Suppressor macrophage treated with lipopolysaccharide for 4 hours (primary cell): ENCODE measurements around the gene UNC5A.

Source experiments
- DNase-seq: peaks from one replicate; pipeline ENCODE4 v3.0.0-alpha.2; 2020

Gene UNC5A

DNA sequence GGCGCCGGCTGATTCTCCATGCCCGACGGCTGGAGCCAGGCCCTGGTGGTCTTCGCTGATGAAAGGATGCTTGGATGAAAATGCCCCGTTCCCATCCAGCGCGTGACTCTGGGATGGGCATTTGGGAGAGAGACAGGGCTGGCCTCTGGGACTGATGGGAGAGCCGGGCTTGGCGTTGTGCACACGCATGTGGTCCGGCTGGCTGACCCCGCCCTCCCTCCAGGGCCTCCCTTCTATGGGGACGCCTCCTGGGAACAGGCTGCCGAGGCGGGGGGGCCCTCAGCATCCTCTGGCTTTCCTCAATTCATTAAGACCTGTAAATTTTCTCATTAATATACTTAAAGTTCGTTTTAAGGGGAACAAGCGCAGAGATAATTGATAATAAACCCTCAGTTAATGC is 36.8 kb downstream of the UNC5A start:
- DNase-seq: no peak

DNA sequence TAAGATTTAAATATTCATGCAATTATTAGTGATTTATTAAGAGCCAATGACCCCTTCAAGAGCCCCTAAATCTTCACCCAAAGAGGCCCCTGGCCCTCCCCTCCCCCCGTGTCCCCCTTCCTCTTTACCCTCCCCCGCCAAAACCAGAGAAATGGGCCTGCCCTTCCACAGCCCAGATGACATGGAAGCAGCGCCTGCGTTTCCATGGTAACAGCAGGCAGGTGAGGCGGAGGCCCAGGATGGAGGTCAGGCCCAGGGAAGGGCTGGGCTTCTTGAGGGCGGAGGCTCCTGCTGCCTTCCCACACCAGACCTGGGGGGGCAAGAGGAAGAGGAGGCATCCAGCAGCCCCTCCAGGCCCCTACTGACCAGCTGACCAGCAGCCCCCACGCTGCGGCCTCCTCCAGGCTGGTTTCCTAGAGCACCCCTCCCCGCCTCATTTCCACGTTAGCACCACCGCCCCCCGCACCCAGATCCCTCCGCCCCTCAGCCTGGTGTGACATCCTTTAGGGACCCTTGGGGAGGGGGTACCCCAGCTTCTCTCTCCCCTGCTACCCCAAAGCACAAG is 37.4 kb downstream of the UNC5A start:
- no peak for DNase-seq

DNA sequence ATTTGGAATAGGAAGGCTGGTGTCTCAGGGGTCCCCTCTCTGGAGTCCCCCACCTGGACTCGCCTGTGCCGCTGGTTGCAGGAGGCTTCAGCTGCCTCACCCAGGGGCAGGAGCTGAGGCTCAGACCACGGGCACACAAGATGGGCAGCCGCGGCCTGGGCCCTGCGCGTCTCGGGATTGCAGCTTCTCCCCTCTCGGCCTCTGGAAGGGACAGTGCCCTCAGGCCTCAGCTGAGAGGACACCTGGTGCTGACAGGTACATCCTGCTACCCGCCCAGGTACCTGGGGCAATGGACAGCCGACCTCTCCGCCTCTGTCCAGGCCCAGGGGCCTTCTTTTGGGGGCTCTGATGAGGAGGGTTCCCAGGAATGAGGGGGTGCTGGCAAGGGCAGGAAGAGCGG is 38.3 kb downstream of the UNC5A start:
- no peak for DNase-seq

DNA sequence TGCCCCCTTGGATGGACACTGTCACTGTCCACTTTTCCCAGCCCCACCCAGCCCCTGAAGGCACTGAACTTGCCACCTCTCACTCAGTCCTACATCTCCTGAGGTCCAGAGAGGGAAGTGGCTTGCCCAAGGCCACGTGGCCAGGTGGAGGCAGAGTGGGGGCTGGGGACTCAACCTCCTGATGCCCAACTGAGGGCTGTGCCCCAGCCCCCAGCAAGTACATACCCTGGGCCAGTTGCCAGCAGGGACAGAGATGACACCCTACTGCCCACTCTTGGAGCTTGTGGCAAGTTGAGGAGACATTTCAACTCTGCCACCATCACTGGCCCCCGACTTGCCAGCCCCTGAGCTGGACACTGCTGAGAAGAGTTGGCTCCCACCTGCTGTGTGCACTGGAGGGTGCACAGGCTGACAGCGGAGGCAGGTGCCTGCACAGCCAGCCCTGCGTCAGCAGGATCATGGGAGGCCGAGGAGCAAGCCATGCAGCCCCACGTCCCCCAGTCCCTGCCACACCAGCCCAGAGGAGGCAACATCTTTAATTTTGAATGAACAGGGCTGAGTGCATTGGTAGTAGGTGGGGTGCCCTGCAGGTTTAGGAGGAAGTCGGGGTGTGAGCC is 39.4 kb downstream of the UNC5A start:
- no peak for DNase-seq

DNA sequence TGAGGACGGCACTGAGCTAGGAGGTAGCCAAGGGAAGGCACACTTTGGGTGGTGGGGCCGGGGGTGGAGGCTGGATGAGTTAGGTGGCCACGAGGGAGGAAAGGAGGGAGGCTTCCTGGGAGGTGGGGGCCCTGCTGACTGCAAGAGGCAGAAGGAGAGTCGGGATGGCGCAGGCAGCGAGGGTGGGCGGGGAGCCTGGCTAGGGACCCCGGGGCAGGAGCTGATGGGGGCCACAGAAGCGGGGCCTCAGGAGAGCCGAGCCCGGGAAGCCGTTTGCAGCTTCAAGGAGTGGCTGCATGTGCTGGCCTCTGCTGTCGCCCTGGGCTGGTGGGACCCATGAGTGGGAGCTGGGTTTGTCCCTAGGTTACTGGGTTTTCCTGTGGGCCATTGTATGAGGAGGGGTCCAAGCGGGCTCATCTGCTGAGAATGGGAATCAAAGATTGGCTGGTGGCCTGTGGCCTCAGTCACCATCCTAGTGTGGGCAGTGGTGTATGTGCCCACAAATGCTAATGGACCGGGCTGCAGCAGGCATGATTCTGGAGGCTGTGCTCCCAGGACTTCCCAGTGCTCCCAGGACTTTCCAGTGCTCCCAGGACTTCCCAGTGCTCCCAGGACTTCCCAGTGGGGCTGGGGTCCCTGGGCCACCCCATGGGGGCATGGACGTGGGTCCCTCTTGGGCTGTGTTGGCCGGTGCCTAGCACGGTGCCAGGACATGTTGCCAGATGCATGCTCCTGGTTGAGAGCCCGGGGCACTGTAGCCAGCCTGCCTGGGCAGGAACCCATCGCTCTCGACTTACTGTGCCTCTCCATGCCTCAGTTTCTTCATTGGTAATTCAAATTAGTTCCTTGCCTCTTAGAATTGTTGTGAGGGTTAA is 40.2 kb downstream of the UNC5A start:
- DNase-seq: no peak

DNA sequence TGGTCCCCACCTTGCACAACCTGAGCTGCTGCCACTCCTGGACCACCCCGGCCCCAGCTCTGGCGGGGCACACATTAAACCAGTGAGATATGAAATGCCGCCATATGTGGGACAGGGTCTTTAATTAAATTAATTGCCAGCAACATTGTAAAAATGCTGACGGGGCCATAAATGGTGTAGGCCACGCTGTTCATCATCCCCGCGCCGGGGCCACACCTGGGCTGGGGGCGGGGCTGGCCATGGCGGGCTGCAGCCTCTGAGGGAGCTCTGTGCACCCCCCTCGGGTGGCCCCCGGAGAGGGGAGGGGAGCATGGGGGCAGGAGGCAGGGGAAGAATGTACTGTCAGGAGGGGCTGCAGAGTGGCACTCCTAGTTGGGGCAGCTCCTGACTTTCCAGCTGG is 41.0 kb downstream of the UNC5A start:
- DNase-seq: no peak

DNA sequence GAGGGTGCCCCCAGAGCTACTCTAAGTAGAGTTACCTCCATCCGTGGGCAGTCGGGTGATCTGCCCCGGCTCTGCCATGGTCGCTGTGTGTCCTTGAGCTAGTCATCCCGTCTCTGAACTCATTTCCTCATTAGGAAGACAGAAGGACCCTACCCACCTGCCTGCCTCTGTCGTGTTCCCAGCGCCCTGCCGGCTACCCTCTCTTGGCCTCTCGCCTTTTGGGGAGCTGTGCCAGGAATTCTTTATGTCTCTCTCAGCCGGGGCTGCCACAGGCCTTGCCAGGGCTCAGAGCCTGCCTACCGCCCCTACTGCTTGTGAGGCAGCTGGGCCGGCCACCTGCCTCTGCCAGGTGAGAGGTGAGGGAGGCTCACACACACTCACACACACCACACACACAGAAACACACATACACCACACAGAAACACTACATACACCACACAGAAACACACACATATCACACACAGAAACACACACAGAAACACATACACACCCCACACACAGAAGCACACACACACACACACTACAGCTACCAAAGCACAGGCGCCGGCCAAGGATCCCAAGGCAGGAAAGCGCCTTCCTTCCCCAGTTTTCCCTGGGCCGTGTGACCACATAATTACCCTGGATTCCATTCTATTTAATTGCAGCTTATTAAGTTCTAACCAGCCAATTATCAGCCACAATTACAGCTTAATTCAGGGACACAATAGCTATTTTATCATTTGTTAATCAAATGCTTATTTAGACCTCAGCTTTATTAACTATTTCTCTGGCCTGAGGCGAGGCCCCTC is 41.7 kb downstream of the UNC5A start:
- DNase-seq: no peak

DNA sequence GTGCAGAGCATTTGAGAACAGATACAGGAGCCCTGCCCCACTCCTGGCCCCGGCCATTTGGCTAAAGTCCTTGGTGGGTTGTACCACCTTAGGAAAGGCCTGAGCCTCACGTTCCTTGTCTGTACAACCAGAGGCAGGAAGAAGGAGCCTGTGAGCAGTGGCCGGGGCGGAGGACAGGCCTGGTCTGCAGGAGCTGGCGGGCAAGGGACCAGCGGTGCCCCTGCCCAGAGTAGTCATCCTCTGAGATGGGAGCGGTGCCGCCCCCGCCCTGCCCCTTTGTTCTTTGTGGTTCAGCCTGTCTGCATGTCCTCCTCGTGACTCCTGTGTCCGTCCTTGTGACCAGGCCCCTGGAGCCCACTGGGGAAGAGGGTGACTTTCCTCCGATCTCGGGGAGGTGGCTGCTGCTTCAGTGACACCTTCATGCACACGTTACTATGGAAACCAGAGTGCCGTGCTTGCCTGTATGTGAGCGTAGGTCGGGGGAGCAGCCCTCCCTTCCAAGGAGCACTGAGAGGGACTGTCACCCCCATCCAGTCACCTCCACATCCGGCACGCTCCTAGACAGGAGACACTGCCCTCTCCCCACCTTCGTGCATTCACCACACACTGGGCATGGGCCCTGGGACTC is 42.9 kb downstream of the UNC5A start:
- no peak for DNase-seq

DNA sequence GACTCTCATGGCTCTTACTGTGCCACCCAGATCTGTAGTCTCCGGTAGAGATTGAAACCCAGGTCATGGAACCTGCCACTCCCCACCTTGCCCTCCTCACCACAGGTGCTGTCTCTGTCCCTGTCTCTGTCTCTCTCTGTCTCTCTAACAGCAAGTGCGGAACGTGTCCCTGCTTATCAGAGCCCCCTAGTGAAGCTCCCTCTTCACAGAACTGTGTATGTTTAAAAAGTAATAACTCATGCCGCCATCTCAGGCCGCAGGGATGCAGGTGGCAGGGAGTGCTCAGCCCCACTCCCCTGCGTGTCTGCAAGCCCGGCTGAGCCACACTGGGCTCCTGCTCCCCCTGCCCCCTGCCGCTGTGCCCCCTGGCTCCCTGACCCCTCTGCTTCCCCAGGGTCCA is 43.8 kb downstream of the UNC5A start:
- no peak for DNase-seq

DNA sequence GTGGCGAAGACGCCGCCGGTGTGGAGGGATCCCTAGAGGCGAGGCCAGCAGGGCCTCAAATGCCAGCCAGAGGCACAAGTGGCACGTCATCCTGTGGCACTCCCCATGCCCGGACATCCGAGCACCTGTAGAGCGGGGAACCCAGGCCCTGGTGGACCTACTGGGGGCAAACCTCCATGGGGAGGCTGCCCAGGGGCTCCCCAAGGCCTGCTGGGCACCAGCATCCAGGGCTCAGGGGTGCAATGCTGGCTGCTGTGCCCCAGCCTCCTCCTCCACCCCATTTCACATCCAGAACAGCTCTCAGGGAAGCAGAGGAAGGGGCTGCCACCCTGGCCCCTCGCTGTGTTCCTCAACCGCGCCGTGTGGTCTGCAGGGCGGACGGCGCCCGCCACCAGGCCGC is 45.2 kb downstream of the UNC5A start:
- DNase-seq: no peak

DNA sequence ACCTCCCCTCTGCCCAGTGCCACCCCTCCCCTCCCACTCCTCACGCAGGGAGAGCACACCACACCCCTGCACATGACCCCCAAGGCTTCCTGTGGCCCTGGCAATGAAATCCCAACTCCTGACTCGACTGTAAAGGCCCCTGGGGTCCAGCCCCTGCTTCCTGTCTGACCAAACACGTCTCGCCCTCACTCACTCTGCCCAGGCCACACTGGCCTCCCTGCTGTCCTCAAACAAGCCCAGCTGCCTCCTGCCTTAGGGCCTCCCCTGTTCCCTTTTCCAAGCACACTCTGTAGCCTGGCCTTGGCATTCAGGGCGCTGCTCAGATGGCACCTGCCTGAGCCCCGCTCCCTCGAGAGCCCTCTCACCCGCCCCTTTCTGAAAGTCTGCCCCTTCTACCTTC is 46.4 kb downstream of the UNC5A start:
- no peak for DNase-seq

DNA sequence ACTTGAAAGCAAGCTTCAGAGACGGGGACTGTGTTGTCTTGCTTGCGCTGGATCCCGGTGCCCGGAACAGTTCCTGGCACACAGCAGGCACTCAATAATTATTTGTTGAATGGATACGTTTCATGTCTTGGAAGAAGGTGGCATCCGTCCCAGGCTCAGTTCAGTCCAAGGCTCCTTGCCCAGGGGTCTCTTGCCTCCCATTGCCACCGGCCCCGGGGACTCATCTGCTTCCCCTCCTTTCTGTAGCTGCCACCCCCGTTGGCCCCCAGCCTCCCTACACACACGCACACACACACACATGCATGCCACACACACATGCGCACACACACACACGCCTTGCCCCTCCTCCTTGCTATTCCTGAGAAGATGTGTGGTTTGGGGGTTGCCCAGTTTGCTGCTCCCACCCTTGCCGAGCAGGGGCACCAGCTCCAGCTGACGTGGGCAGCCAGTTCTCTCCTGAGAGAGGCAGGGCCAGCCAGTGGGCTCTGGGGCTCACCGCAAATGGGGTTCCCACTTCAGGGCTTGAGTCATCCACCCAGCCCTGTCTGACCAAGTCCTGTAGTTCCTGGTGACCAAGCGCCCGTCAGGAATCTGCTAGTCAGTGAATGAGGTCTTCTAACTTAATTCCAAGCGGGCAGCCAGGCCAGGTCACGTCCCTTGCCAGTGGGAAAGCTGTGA is 47.0 kb downstream of the UNC5A start:
- DNase-seq: no peak

DNA sequence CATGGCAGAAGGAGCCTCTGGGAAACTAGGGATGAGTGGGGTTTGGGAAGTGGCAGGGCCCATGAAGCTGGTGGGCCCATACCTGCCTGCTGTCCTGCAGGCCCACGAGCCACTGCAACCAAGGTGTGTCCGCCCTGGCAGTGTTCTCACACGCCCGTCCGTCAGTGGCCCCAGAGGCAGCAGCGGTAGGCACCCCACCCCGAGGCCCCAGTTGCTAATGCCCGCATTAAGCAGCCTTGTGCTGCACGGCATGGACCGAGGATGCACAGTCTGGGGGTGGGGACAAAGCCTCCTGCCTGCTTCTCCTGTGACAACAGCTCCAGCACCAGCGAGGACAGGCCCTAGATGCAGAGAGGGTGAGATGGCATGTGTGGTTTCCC is 47.5 kb downstream of the UNC5A start:
- DNase-seq: no peak

DNA sequence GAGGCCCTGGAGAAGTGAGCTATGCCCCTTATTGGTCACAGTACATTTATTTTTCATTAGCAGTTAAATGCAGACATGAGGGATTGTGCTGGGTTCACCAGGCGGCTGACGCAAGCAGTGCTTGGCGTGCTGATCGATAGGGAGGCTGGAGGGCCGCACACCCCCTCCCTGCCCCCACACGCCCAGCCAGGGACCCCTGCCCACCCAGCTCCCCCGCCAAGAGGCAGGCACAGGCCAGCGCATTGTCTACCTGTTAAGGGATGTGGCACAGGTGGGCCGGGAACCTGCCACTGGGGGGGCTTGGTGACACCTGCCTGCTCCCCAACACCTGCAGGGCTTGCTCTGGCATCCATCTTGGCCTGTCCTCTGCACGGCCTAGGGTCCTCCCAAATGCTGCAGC is 49.6 kb downstream of the UNC5A start:
- no peak for DNase-seq

DNA sequence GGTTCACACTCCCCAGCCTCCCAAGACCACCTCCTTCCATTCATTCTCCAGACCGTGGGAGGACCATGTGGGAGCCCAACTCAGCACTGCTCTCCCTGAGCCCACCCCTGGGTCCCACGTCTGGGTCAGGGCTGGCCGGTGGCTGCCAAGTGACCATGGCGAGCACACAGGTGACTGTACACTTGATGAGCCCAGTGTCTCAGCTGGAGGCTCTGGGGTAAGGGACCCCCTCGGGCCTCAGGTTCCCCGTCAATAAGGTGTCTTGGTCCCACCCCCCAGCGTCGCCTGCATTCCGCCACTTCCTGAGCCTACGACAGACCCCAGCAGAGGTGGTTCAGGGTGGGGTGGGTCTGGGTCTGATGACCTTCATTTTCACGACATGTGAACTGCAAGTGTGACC is 50.0 kb downstream of the UNC5A start:
- DNase-seq: no peak

DNA sequence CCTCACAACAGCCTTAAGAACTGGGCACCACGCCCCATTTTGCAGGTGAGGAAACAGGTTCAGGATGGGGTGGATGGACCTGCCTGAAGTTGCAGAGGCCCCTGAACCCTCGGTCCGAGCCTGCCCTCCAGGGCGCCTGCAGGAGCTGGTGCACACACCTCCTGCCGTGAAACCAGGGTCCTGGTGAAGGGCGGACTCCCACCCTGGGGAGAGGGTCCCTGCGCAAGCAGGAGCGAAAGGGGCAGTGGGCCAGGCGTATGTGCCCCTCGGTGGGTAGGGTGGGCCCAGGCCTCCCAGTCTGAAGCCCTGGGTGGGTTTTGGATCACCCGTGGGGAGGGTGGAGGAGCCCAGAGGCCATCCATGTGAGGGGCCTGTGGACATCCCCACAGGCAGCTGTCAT is 50.9 kb downstream of the UNC5A start:
- no peak for DNase-seq

DNA sequence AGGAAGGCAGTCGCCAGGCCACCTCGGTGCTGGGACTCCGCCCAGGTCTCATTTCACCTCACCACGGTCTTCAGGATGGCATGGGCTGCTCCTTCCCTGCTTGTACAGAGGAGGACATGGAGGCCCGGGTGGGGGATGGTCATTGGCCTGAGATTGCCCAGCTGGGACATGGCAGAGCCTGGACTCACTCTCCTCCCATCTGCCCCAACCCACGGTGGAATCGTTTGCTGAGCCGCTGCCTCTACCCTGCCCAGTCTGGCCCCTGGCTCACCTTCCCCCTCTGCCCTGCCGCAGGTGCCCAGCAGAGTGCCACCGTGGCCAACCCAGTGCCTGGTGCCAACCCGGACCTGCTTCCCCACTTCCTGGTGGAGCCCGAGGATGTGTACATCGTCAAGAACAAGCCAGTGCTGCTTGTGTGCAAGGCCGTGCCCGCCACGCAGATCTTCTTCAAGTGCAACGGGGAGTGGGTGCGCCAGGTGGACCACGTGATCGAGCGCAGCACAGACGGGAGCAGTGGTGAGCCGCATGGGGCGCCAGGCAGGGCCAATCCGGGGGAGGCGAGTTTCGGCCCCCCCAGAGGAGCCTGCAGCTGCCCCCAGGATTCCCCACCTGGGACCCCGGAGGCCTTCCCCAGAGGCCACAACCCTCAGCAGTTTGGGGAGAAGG is 52.1 kb downstream of the UNC5A start:
- no peak for DNase-seq

DNA sequence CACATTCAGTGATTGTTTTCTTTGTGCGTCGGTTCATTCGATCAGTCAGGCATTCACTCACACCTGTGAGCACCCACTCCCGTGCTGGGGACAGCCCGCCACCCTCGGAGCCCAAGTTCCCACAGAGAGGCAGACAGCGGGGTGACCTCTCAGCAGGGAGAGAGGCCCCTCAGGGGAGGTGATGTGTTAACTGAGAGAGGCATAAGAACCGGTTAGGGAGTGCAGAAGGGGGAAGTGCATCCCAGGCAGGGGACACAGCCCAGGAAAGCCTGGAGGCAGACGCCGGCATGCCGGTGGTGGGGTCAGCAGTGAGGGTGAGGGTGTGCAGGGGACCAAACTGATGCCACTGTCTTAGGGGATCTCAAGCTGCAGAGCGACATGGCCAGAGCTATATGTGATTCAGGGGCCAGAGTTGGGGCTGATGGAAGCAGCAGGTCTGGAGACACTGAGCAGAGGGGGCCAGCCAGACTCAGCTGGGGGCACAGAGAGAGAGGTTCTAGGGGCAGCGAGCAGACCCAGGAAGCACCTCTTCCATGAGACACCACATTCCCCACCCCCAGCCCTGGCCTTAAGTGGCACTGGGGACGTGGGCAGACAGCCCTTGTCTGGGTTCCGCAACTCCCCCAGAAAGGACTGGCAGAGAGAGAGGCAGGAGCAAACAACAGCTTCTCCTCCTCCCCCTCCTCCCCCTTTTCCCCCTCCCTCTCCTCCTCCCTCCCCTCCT is 52.8 kb downstream of the UNC5A start:
- no peak for DNase-seq

DNA sequence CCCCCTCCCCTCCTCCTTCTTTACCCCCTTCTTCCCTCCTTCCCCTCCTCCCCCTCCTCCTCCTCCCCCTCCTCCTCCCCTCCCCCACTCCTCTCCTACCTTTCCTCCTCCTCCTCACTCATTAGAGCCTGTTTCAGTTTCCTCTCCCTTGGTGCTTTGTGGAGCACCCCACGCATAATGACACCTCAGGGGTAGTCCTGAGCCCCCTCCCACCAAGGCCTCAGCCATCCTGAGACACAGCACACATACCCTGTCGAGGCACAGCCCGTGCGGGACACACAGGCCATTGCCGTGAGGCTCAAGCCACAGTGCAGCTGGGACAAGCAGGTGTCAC is 53.4 kb downstream of the UNC5A start:
- no peak for DNase-seq

DNA sequence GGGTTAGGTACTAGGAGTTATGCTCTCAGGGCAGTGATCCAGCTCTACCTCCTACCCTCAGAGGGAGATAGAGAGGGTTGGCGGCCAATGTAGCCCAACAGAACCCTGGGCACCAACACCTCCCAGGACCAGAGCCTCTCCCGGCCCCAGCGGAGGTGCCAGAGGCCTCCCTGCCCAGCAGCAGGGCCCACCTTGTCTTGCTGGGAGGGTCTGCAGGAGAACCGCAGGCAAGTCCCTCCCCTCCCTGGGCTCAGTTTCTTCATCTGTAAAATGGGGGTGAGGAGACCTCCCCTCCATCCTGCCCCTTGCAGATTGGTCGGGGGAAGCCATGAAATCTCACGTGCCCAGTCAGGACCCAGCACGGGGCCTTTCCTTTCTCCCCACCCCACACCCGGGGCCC is 54.4 kb downstream of the UNC5A start:
- DNase-seq: no peak

DNA sequence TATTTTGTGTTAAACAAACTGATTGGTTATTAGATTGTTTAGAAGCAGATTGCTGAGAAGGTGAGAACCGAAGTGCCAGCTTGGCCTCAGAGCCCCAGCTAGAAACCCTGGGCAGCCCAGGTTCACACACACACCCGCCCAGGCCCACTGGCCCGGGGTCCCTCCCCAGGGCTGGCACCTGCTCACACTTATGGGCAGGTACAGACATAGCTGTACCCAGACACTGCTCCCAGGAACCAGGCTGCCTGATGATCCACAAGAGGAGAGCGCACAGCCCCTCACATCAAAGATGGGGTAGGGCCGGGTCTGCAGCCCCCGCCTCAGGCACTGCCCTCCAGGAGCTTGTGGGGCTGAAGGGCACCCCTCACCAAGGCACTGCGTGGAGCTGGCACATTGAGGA is 55.6 kb downstream of the UNC5A start:
- no peak for DNase-seq
